Lower leg skin (tissue), 3 donors: Measurements from ENCODE around the gene ZNF419.

Experiments used
- CTCF ChIP-seq, 3 donors: fragments of 450-650 bp; IDR thresholded peaks; one replicate each; pipeline ENCODE4 v1.5.1; 2016; ENCODE audit warnings: antibody characterized with exemption in 3 of 3, mild to moderate bottlenecking in 3 of 3, moderate library complexity in 2 of 3
- POLR2A ChIP-seq, 2 donors: fragments of 450-650 bp; IDR thresholded peaks; one replicate each; pipeline ENCODE4 v1.6.1; 2016 to 2017; ENCODE audit warnings: antibody characterized with exemption in 2 of 2, mild to moderate bottlenecking in 1 of 2, moderate library complexity in 1 of 2

DNA sequence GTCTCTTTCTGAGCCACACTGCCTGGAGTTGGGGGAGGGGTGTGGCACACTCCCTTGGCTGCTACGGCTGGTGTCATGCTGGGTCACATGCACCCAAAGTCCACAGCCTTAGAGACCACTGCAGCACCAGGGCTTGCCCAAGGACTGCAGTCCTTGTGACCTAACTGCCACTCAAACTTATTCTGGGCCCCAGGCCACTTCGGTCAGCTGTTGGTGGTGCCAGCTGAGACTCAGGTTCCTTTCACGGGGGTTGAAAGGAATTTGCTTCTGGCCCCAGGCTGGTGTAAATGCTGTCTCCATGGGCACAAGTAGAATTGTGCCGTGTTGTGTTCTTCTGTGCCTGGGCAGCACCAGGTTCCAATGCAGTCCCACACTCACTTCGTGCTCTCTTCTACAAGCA lies 21.1 kb upstream of the ZNF419 start:
- TF ChIP-seq POLR2A (IDR thresholded peaks at IDR 0.05) (no peak), CTCF (IDR thresholded peaks at IDR 0.05) (no peak)
